Kidney (tissue), 14 donors: Measurements from ENCODE around the gene ADCK2. TPM values are rescaled to one million over a fixed set of nuclear protein-coding genes. Genes with fewer than 3 reads are reported as not detected.

Source experiments
- DNase-seq, 5 donors: peaks; one replicate each; pipeline ENCODE4 v3.0.0-alpha.2; 2013 to 2020
- FAIRE-seq: peaks from 2 replicates; lab custom pipeline; 2012; peaks lifted over from hg19 to GRCh38; lab: Jason Lieb, UNC
- H3K27ac ChIP-seq, 2 donors: one replicate each; pipeline ENCODE4 v1.7.0; 2013; ENCODE audit warnings: low read depth in 2 of 2, low read length in 2 of 2, inconsistent platforms in 1 of 2
- H3K27me3 ChIP-seq: one replicate; pipeline ENCODE4 v1.7.1; 2013; ENCODE audit warnings: low read length, inconsistent platforms; ENCODE audit not compliant: control insufficient read depth, insufficient read depth
- H3K36me3 ChIP-seq, 3 donors: one replicate each; pipeline versions ENCODE4 v1.7.0 to v1.7.1; 2013; ENCODE audit warnings: low read length in 3 of 3, control low read depth in 1 of 3, inconsistent platforms in 1 of 3; ENCODE audit not compliant: insufficient read depth in 3 of 3, control insufficient read depth in 2 of 3
- H3K4me1 ChIP-seq, 3 donors: one replicate each; pipeline versions ENCODE4 v1.7.0 to v1.7.1; 2013; ENCODE audit warnings: low read length in 3 of 3, inconsistent platforms in 1 of 3, low read depth in 1 of 3; ENCODE audit not compliant: control insufficient read depth in 2 of 3, insufficient read depth in 2 of 3
- H3K4me3 ChIP-seq, 3 donors: one replicate each; pipeline versions ENCODE4 v1.7.0 to v1.8.1; 2013; ENCODE audit warnings: low read length in 3 of 3, control low read depth in 1 of 3, inconsistent platforms in 1 of 3
- H3K9ac ChIP-seq, 3 donors: one replicate each; pipeline versions ENCODE4 v1.7.0 to v1.7.1; 2013; ENCODE audit warnings: low read length in 3 of 3, control low read depth in 1 of 3, inconsistent platforms in 1 of 3
- H3K9me3 ChIP-seq, 3 donors: one replicate each; pipeline versions ENCODE4 v1.7.0 to v1.7.1; 2013; ENCODE audit warnings: low read length in 3 of 3, control low read depth in 1 of 3, inconsistent platforms in 1 of 3; ENCODE audit not compliant: control insufficient read depth in 2 of 3, insufficient read depth in 1 of 3
- CTCF ChIP-seq: IDR thresholded peaks from 3 replicates; pipeline ENCODE4 v1.5.1; 2012; ENCODE audit warnings: mild to moderate bottlenecking, moderate library complexity, borderline replicate concordance; ENCODE audit not compliant: insufficient read depth; ENCODE audit errors: extremely low read depth
- intact Hi-C: fragments of 100-400 bp; cut with DNase I; formaldehyde crosslinking; loops from one replicate; pipeline ENCODE4 v1.11.1; 2022
- polyA plus RNA-seq: library from polyadenylated mRNA; stranded (reverse); fragments of 350-450 nt; fragmentation: Illumina TruSeq; extraction: RNeasy Lipid Tissue Mini Kit (QIAGEN cat#74804); gene quantifications from one replicate; pipeline ENCODE4 v1.2.3, GENCODE V29; 2014; ENCODE audit warnings: low read depth, low replicate concordance; ENCODE audit not compliant: insufficient read depth
- total RNA-seq: library from RNA; stranded (reverse); fragmentation: NEBNext Ultra II Directional; extraction: Animal tissue kit (Norgen Biotek cat#: 25700); gene quantifications from one replicate; pipeline ENCODE4 v1.2.1, GENCODE V29; 2021
- donor health status: control.
- donor health status: control.
- donor health status: control.
- donor health status: control.
- donor health status: control.
- donor health status: DM: yes; HTN: yes; CAD: no.
- donor health status: Normal renal cell carcinoma (clear cell type).

The ADCK2 gene
- total and polyA plus RNA-seq, 2 donors from 2014 or later, result 18.7 to 18.8 TPM

GRCh38 chr7:140680886-140681285 lies 8.1 kb downstream of the ADCK2 start:
- Histone ChIP-seq H3K9ac (no peak overlapping the region), H3K9me3 (no peaks in the 10 kb centered on the region), H3K4me3 (no peak overlapping the region), H3K27me3 (no peaks in the 10 kb centered on the region), H3K27ac (no peak overlapping the region), H3K4me1 (no peaks in the 10 kb centered on the region), H3K36me3 (peaks cover 0 to 9% (median 3%) of the 10 kb centered on the region in 3 donors)
- DNase-seq, result no peak
- intact Hi-C loops, result no loop called here
- no peak for FAIRE-seq
- no peak for TF ChIP-seq CTCF

GRCh38 chr7:140681766-140682165 lies 9.0 kb downstream of the ADCK2 start:
- Histone ChIP-seq H3K4me3 (no peak overlapping the region), H3K27ac (no peak overlapping the region), H3K36me3 (peaks cover 0 to 9% (median 3%) of the 10 kb centered on the region in 3 donors), H3K9me3 (no peaks in the 10 kb centered on the region), H3K27me3 (no peaks in the 10 kb centered on the region), H3K9ac (no peak overlapping the region), H3K4me1 (no peaks in the 10 kb centered on the region)
- intact Hi-C loops, result no loop called here
- no peak for FAIRE-seq
- no peak for DNase-seq
- TF ChIP-seq CTCF, result no peak

- no peak for FAIRE-seq
- intact Hi-C loops, result no loop called here
- DNase-seq, result no peak
Measured at GRCh38 chr7:140683657-140684056, 10.9 kb downstream of the ADCK2 start.

More at GRCh38 chr7:140683657-140684056, 10.9 kb downstream of the ADCK2 start:
- Histone ChIP-seq H3K4me3 (no peak overlapping the region), H3K27me3 (no peaks in the 10 kb centered on the region), H3K9ac (no peak overlapping the region), H3K27ac (no peak overlapping the region), H3K36me3 (peaks cover 0 to 9% (median 0%) of the 10 kb centered on the region in 3 donors), H3K4me1 (no peaks in the 10 kb centered on the region), H3K9me3 (no peaks in the 10 kb centered on the region)
- no peak for TF ChIP-seq CTCF
